Transverse colon (tissue), 4 donors: ENCODE results near the gene MYO7A. TPM values are rescaled to one million over a fixed set of nuclear protein-coding genes. Genes with fewer than 3 reads are reported as not detected.

ENCODE experiments used
- DNase-seq: peaks from one replicate; pipeline ENCODE4 v3.0.0-alpha.2; 2019
- H3K27ac ChIP-seq, 4 donors: fragments of 200-600 bp; sonication (generic); 2 replicates each; pipeline ENCODE4 v1.5.1; 2016 to 2018; ENCODE audit warnings: inconsistent platforms in 4 of 4
- H3K27me3 ChIP-seq: fragments of 200-600 bp; sonication (generic); 2 replicates; pipeline ENCODE4 v1.5.1; 2017; ENCODE audit warnings: inconsistent platforms
- H3K36me3 ChIP-seq, 4 donors: fragments of 200-600 bp; sonication (generic); 2 replicates each; pipeline ENCODE4 v1.5.1; 2017 to 2019; ENCODE audit warnings: inconsistent platforms in 4 of 4
- H3K4me1 ChIP-seq, 4 donors: fragments of 200-600 bp; sonication (generic); 2 replicates each; pipeline ENCODE4 v1.5.1; 2017 to 2020; ENCODE audit warnings: inconsistent platforms in 4 of 4
- H3K4me3 ChIP-seq, 4 donors: fragments of 200-600 bp; sonication (generic); 1 replicate in 1 of 4; 2 replicates in 3 of 4; pipeline versions ENCODE4 v1.5.1 to v1.6.1; 2017 to 2019; ENCODE audit warnings: inconsistent platforms in 4 of 4
- H3K9me3 ChIP-seq, 2 donors: fragments of 200-600 bp; sonication (generic); 2 replicates each; pipeline ENCODE4 v1.5.1; 2017 to 2019; ENCODE audit warnings: inconsistent platforms in 2 of 2
- CTCF ChIP-seq, 5 experiments: fragments of 200-600 bp in 3 of 5; fragments of 450-650 bp in 2 of 5; sonication (generic) in 3 of 5; IDR thresholded peaks; 1 replicate in 2 of 5; 2 replicates in 3 of 5; pipeline ENCODE4 v1.5.1; 2016 to 2017; ENCODE audit warnings: antibody characterized with exemption in 5 of 5, inconsistent platforms in 3 of 5, mild to moderate bottlenecking in 2 of 5, moderate library complexity in 1 of 5
- EP300 ChIP-seq: sonication (generic); formaldehyde crosslinking; IDR thresholded peaks from one replicate; pipeline ENCODE4 v1.6.1; 2017; ENCODE audit warnings: antibody characterized with exemption, low read depth
- POLR2A ChIP-seq: fragments of 450-650 bp; IDR thresholded peaks from one replicate; pipeline ENCODE4 v1.6.1; 2016; ENCODE audit warnings: antibody characterized with exemption, mild to moderate bottlenecking, moderate library complexity
- POLR2AphosphoS5 ChIP-seq, 3 donors: sonication (generic); formaldehyde crosslinking; IDR thresholded peaks; one replicate each; pipeline ENCODE4 v1.6.1; 2016; ENCODE audit warnings: antibody characterized with exemption in 3 of 3
- WGBS, 2 donors: methylation state at CpG; one replicate each; pipeline ENCODE4 v1.1.5; 2018; ENCODE audit warnings: low coverage in 1 of 2; 5-methylcytosine and 5-hydroxymethylcytosine counted together
- in situ Hi-C, 4 donors: fragments of 200-750 bp; cut with MboI; loops; one replicate each; pipeline versions ENCODE4 v1.15.0 to v1.15.1; 2017; ENCODE audit warnings: low sequenced_read_pairs in 3 of 4, low pct_ligation_motif_present in 1 of 4, low pct_unique_long_range_greater_than_20kb in 1 of 4
- intact Hi-C: fragments of 100-400 bp; cut with DNase I; formaldehyde crosslinking; loops from one replicate; pipeline ENCODE4 v1.15.1; 2023; ENCODE audit warnings: low total_unique reads
- total RNA-seq, 4 donors: library from RNA; depleted of rRNA; stranded (reverse); fragments of >200 nt; gene quantifications; one replicate each; pipeline ENCODE4 v1.1.0, GENCODE V29; 2016

Gene MYO7A
- total RNA-seq, 4 donors from 2014 or later: 4.6 to 11.2 (median 5.5) TPM

- Histone ChIP-seq H3K4me1 (peaks cover 44 to 76% (median 57%) of the 10 kb centered on the region in 4 donors), H3K4me3 (no peak overlapping the region), H3K36me3 (no peaks in the 10 kb centered on the region), H3K27me3 (no peaks in the 10 kb centered on the region), H3K27ac (peak overlapping the region; percentile 88 to 94 (median 94)), H3K9me3 (no peaks in the 10 kb centered on the region)
- intact Hi-C loops (loop anchor here (1.0 kb wide), 1 partner anchor 43 kb away; no protein-coding TSS in a partner anchor), in situ Hi-C loops (loop anchor here in 2 of 4 donors (5.0 kb wide), 2 partner anchors 38 to 43 kb away; no protein-coding TSS in a partner anchor)
- TF ChIP-seq POLR2AphosphoS5 (IDR thresholded peaks at IDR 0.05): no peak
- TF ChIP-seq CTCF (IDR thresholded peaks at IDR 0.05): no peak
- peak; percentile 55 for DNase-seq
- WGBS, 2 donors: 53% methylated on average over 11 of the region's 13 CpGs; no CpG with 5 or more reads in 1 of the 2 donors
Measured at GRCh38 chr11:77090373-77091111, 37.5 kb upstream of the MYO7A start.

- TF ChIP-seq EP300: no peak
- TF ChIP-seq POLR2AphosphoS5 (IDR thresholded peaks at IDR 0.05): peak in 1 of 3 donors; percentile 25
- peak; percentile 91 to 98 (median 96) for TF ChIP-seq CTCF (IDR thresholded peaks at IDR 0.05)
- TF ChIP-seq POLR2A: no peak
- no peaks in the 10 kb centered on the region for H3K27me3 ChIP-seq
- H3K4me1 ChIP-seq: peaks cover 39 to 74% (median 54%) of the 10 kb centered on the region in 4 donors
- H3K4me3 ChIP-seq: no peak overlapping the region
- peak; percentile 92 for DNase-seq
- intact Hi-C loops: loop anchor here (1.0 kb wide), 1 partner anchor 44 kb away; no protein-coding TSS in a partner anchor
- no peaks in the 10 kb centered on the region for H3K9me3 ChIP-seq
- in situ Hi-C loops: loop anchor here in 2 of 4 donors (5.0 kb wide), 2 partner anchors 39 to 44 kb away; no protein-coding TSS in a partner anchor
- WGBS, 2 donors: 31% methylated on average over 9 of the region's 9 CpGs; no CpG with 5 or more reads in 1 of the 2 donors
- H3K27ac ChIP-seq: peak overlapping the region; percentile 88 to 94 (median 94)
- H3K36me3 ChIP-seq: no peaks in the 10 kb centered on the region
Measured at GRCh38 chr11:77091146-77091940, 36.7 kb upstream of the MYO7A start.

GRCh38 chr11:77092382-77092781 is 35.7 kb upstream of the MYO7A start:
- intact Hi-C loops (no loop called here), in situ Hi-C loops (loop anchor here in 2 of 4 donors (5.0 kb wide), 2 partner anchors 40 to 45 kb away; no protein-coding TSS in a partner anchor)
- H3K27ac ChIP-seq: peak overlapping the region in 1 of 4 donors; percentile 49
- H3K4me1 ChIP-seq: peaks cover 37 to 74% (median 52%) of the 10 kb centered on the region in 4 donors
- no peaks in the 10 kb centered on the region for H3K9me3 ChIP-seq
- TF ChIP-seq CTCF (IDR thresholded peaks at IDR 0.05): no peak
- no peak for TF ChIP-seq EP300
- TF ChIP-seq POLR2AphosphoS5 (IDR thresholded peaks at IDR 0.05): no peak
- TF ChIP-seq POLR2A: no peak
- no peaks in the 10 kb centered on the region for H3K27me3 ChIP-seq
- H3K4me3 ChIP-seq: no peak overlapping the region
- DNase-seq: no peak
- H3K36me3 ChIP-seq: no peaks in the 10 kb centered on the region
- 65% methylated on average over 7 of the region's 7 CpGs; no CpG with 5 or more reads in 1 of the 2 donors for WGBS, 2 donors
